Skeletal muscle tissue (tissue), 4 donors: ENCODE data around the gene AFAP1. TPM values are rescaled to one million over a fixed set of nuclear protein-coding genes. Genes with fewer than 3 reads are reported as not detected.

Experiments used
- H3K27ac ChIP-seq: one replicate; pipeline ENCODE4 v1.7.0; 2013; ENCODE audit warnings: mild to moderate bottlenecking, low read depth, low read length, inconsistent platforms
- H3K27me3 ChIP-seq, 3 donors: one replicate each; pipeline ENCODE4 v1.7.0; 2013; ENCODE audit warnings: low read length in 3 of 3; ENCODE audit not compliant: control insufficient read depth in 3 of 3, insufficient read depth in 3 of 3
- H3K36me3 ChIP-seq, 3 donors: one replicate each; pipeline ENCODE4 v1.7.0; 2013; ENCODE audit warnings: low read length in 3 of 3; ENCODE audit not compliant: control insufficient read depth in 3 of 3, insufficient read depth in 3 of 3
- H3K4me1 ChIP-seq, 3 donors: one replicate each; pipeline ENCODE4 v1.7.0; 2013; ENCODE audit warnings: low read length in 3 of 3, mild to moderate bottlenecking in 3 of 3; ENCODE audit not compliant: control insufficient read depth in 3 of 3, insufficient read depth in 3 of 3
- H3K4me3 ChIP-seq, 3 donors: one replicate each; pipeline ENCODE4 v1.7.0; 2013; ENCODE audit warnings: low read length in 3 of 3
- H3K9ac ChIP-seq, 3 donors: one replicate each; pipeline ENCODE4 v1.7.0; 2013; ENCODE audit warnings: low read length in 3 of 3, mild to moderate bottlenecking in 3 of 3, moderate library complexity in 2 of 3, low read depth in 1 of 3
- H3K9me3 ChIP-seq, 3 donors: one replicate each; pipeline ENCODE4 v1.7.0; 2013; ENCODE audit warnings: low read length in 3 of 3; ENCODE audit not compliant: control insufficient read depth in 3 of 3
- total RNA-seq: library from RNA; depleted of rRNA; stranded (reverse); fragments of >200 nt; gene quantifications from one replicate; pipeline ENCODE4 v1.2.3, GENCODE V29; 2014
- donor health status: Osteomylitis.

Gene AFAP1
- total RNA-seq, 1 donor from 2014 or later: 29.2 TPM

GRCh38 chr4:7779432-7779768, 160.3 kb downstream of the AFAP1 start:
- Histone ChIP-seq H3K36me3 (peaks cover under 1 to 23% (median 18%) of the 10 kb centered on the region in 3 donors), H3K4me3 (no peak overlapping the region), H3K27me3 (no peaks in the 10 kb centered on the region), H3K4me1 (peaks cover 10 to 17% (median 13%) of the 10 kb centered on the region in 3 donors), H3K9ac (no peak overlapping the region), H3K27ac (no peak overlapping the region), H3K9me3 (no peaks in the 10 kb centered on the region)

GRCh38 chr4:7778510-7779431, 160.9 kb downstream of the AFAP1 start:
- no peaks in the 10 kb centered on the region for H3K9me3 ChIP-seq
- H3K36me3 ChIP-seq: peaks cover 6 to 27% (median 24%) of the 10 kb centered on the region in 3 donors
- H3K9ac ChIP-seq: no peak overlapping the region
- no peaks in the 10 kb centered on the region for H3K27me3 ChIP-seq
- H3K27ac ChIP-seq: no peak overlapping the region
- H3K4me1 ChIP-seq: peaks cover 10 to 17% (median 13%) of the 10 kb centered on the region in 3 donors
- H3K4me3 ChIP-seq: peak overlapping the region in 1 of 3 donors; percentile 39

GRCh38 chr4:7777871-7778509, 161.7 kb downstream of the AFAP1 start:
- Histone ChIP-seq H3K9ac (no peak overlapping the region), H3K27me3 (no peaks in the 10 kb centered on the region), H3K36me3 (peaks cover 6 to 31% (median 27%) of the 10 kb centered on the region in 3 donors), H3K4me3 (no peak overlapping the region), H3K27ac (no peak overlapping the region), H3K4me1 (peaks cover 10 to 17% (median 13%) of the 10 kb centered on the region in 3 donors), H3K9me3 (no peaks in the 10 kb centered on the region)

- H3K27me3 ChIP-seq: no peaks in the 10 kb centered on the region
- H3K36me3 ChIP-seq: peaks cover 6 to 39% (median 29%) of the 10 kb centered on the region in 3 donors
- H3K4me3 ChIP-seq: no peak overlapping the region
- H3K4me1 ChIP-seq: peaks cover 9 to 12% (median 10%) of the 10 kb centered on the region in 3 donors
- no peak overlapping the region for H3K9ac ChIP-seq
- no peaks in the 10 kb centered on the region for H3K9me3 ChIP-seq
- H3K27ac ChIP-seq: no peak overlapping the region
These were observed 162.5 kb downstream of the AFAP1 start for GRCh38 chr4:7777017-7777710.

- Histone ChIP-seq H3K27me3 (no peaks in the 10 kb centered on the region), H3K4me1 (peaks cover 0 to 4% (median 3%) of the 10 kb centered on the region in 3 donors), H3K36me3 (peaks cover 16 to 50% (median 32%) of the 10 kb centered on the region in 3 donors), H3K4me3 (no peak overlapping the region), H3K27ac (no peak overlapping the region), H3K9ac (no peak overlapping the region), H3K9me3 (no peaks in the 10 kb centered on the region)
These were observed 164.3 kb downstream of the AFAP1 start for GRCh38 chr4:7775396-7775795.

GRCh38 chr4:7774301-7775294, 165.1 kb downstream of the AFAP1 start:
- peaks cover 22 to 58% (median 32%) of the 10 kb centered on the region in 3 donors for H3K36me3 ChIP-seq
- no peak overlapping the region for H3K27ac ChIP-seq
- no peaks in the 10 kb centered on the region for H3K27me3 ChIP-seq
- H3K4me1 ChIP-seq: peaks cover 0 to 4% (median 3%) of the 10 kb centered on the region in 3 donors
- no peak overlapping the region for H3K4me3 ChIP-seq
- peak overlapping the region in 1 of 3 donors; percentile 25 for H3K9ac ChIP-seq
- no peaks in the 10 kb centered on the region for H3K9me3 ChIP-seq

GRCh38 chr4:7773401-7774180, 166.1 kb downstream of the AFAP1 start:
- Histone ChIP-seq H3K9ac (peak overlapping the region in 1 of 3 donors; percentile 25), H3K36me3 (peaks cover 22 to 60% (median 34%) of the 10 kb centered on the region in 3 donors), H3K27me3 (no peaks in the 10 kb centered on the region), H3K9me3 (no peaks in the 10 kb centered on the region), H3K4me1 (no peaks in the 10 kb centered on the region), H3K27ac (no peak overlapping the region), H3K4me3 (no peak overlapping the region)

- Histone ChIP-seq H3K9ac (peak overlapping the region in 1 of 3 donors; percentile 16), H3K36me3 (peaks cover 22 to 59% (median 34%) of the 10 kb centered on the region in 3 donors), H3K27me3 (no peaks in the 10 kb centered on the region), H3K9me3 (no peaks in the 10 kb centered on the region), H3K27ac (no peak overlapping the region), H3K4me1 (no peaks in the 10 kb centered on the region), H3K4me3 (no peak overlapping the region)
These were observed 166.8 kb downstream of the AFAP1 start for GRCh38 chr4:7772711-7773385.
